Parathyroid adenoma (tissue), 2 donors: ENCODE data around the gene PPARA.

Source experiments
- H2AFZ ChIP-seq: fragments of 300-600 bp; sonication (generic); one replicate; pipeline ENCODE4 v1.7.0; 2017; ENCODE audit warnings: antibody characterized with exemption, mild to moderate bottlenecking
- H3K27ac ChIP-seq: fragments of 300-600 bp; sonication (generic); one replicate; pipeline ENCODE4 v1.7.0; 2017
- H3K27me3 ChIP-seq: fragments of 300-600 bp; sonication (generic); one replicate; pipeline ENCODE4 v1.7.0; 2017; ENCODE audit warnings: low read length; ENCODE audit not compliant: control insufficient read depth, insufficient read depth
- H3K36me3 ChIP-seq: fragments of 300-600 bp; sonication (generic); one replicate; pipeline ENCODE4 v1.7.0; 2017; ENCODE audit warnings: low read length; ENCODE audit not compliant: control insufficient read depth, insufficient read depth
- H3K4me1 ChIP-seq: fragments of 300-600 bp; sonication (generic); one replicate; pipeline ENCODE4 v1.7.0; 2017; ENCODE audit warnings: control low read depth
- H3K4me2 ChIP-seq: fragments of 300-600 bp; sonication (generic); one replicate; pipeline ENCODE4 v1.7.0; 2017; ENCODE audit warnings: low read length
- H3K4me3 ChIP-seq: fragments of 300-600 bp; sonication (generic); one replicate; pipeline ENCODE4 v1.7.0; 2017; ENCODE audit warnings: low read depth, low read length
- H3K79me2 ChIP-seq: fragments of 300-600 bp; sonication (generic); one replicate; pipeline ENCODE4 v1.7.0; 2017; ENCODE audit warnings: control low read depth
- H3K9ac ChIP-seq: fragments of 300-600 bp; sonication (generic); one replicate; pipeline ENCODE4 v1.7.0; 2017; ENCODE audit warnings: mild to moderate bottlenecking
- H3K9me3 ChIP-seq: fragments of 300-600 bp; sonication (generic); one replicate; pipeline ENCODE4 v1.7.0; 2017; ENCODE audit warnings: low read length; ENCODE audit not compliant: control insufficient read depth
- CTCF ChIP-seq: fragments of 300-600 bp; sonication (generic); IDR thresholded peaks from one replicate; pipeline ENCODE4 v1.7.0; 2017; ENCODE audit warnings: antibody characterized with exemption, mild to moderate bottlenecking
- donor health status: primary hyperparathyroidism.

PPARA gene

GRCh38 chr22:46251816-46252380 is 101.6 kb downstream of the PPARA start:
- no peak overlapping the region for H3K4me2 ChIP-seq
- H3K9me3 ChIP-seq, result no peaks in the 10 kb centered on the region
- H3K27me3 ChIP-seq, result no peaks in the 10 kb centered on the region
- H3K36me3 ChIP-seq, result no peaks in the 10 kb centered on the region
- no peaks in the 10 kb centered on the region for H3K79me2 ChIP-seq
- H3K27ac ChIP-seq, result no peak overlapping the region
- no peak overlapping the region for H3K9ac ChIP-seq
- no peaks in the 10 kb centered on the region for H3K4me1 ChIP-seq
- TF ChIP-seq CTCF, result no peak
- H3K4me3 ChIP-seq, result no peak overlapping the region
- no peak overlapping the region for H2AFZ ChIP-seq

GRCh38 chr22:46256358-46256958 is 106.1 kb downstream of the PPARA start:
- no peaks in the 10 kb centered on the region for H3K36me3 ChIP-seq
- H3K9ac ChIP-seq, result no peak overlapping the region
- no peaks in the 10 kb centered on the region for H3K4me1 ChIP-seq
- no peak overlapping the region for H3K27ac ChIP-seq
- H3K27me3 ChIP-seq, result no peaks in the 10 kb centered on the region
- no peak overlapping the region for H3K4me2 ChIP-seq
- no peak for TF ChIP-seq CTCF
- H3K79me2 ChIP-seq, result no peaks in the 10 kb centered on the region
- no peak overlapping the region for H3K4me3 ChIP-seq
- H3K9me3 ChIP-seq, result no peaks in the 10 kb centered on the region
- no peak overlapping the region for H2AFZ ChIP-seq

- H3K4me3 ChIP-seq, result no peak overlapping the region
Measured at GRCh38 chr22:46259374-46259773, 109.0 kb downstream of the PPARA start.

GRCh38 chr22:46260038-46260437 is 109.7 kb downstream of the PPARA start:
- H3K27me3 ChIP-seq, result no peaks in the 10 kb centered on the region
- no peak overlapping the region for H2AFZ ChIP-seq
- no peaks in the 10 kb centered on the region for H3K4me1 ChIP-seq
- H3K4me2 ChIP-seq, result no peak overlapping the region
- H3K27ac ChIP-seq, result no peak overlapping the region
- H3K4me3 ChIP-seq, result no peak overlapping the region
- TF ChIP-seq CTCF, result no peak
- H3K79me2 ChIP-seq, result no peaks in the 10 kb centered on the region
- no peaks in the 10 kb centered on the region for H3K36me3 ChIP-seq
- H3K9me3 ChIP-seq, result no peaks in the 10 kb centered on the region
- no peak overlapping the region for H3K9ac ChIP-seq

More at GRCh38 chr22:46259374-46259773, 109.0 kb downstream of the PPARA start:
- no peaks in the 10 kb centered on the region for H3K4me1 ChIP-seq
- no peak overlapping the region for H2AFZ ChIP-seq
- H3K27me3 ChIP-seq, result no peaks in the 10 kb centered on the region
- no peak overlapping the region for H3K27ac ChIP-seq
- H3K9me3 ChIP-seq, result no peaks in the 10 kb centered on the region
- no peaks in the 10 kb centered on the region for H3K36me3 ChIP-seq
- TF ChIP-seq CTCF, result no peak
- no peak overlapping the region for H3K4me2 ChIP-seq
- no peak overlapping the region for H3K9ac ChIP-seq
- no peaks in the 10 kb centered on the region for H3K79me2 ChIP-seq
